Testis (tissue), 2 donors: ENCODE results near the gene SMYD3.

ENCODE experiments used
- POLR2A ChIP-seq: fragments of 450-650 bp; IDR thresholded peaks from one replicate; pipeline ENCODE4 v1.6.1; 2017; ENCODE audit warnings: antibody characterized with exemption, mild to moderate bottlenecking, moderate library complexity
- TF ChIP-seq, protein P1 (sequence below), 3 experiments: fragments of 450-650 bp in 2 of 3; fragments of 200-600 bp in 1 of 3; sonication (generic) in 1 of 3; IDR thresholded peaks; one replicate each; pipeline ENCODE4 v1.5.1; 2016 to 2019; ENCODE audit warnings: antibody characterized with exemption in 3 of 3, mild to moderate bottlenecking in 2 of 3, moderate library complexity in 1 of 3

DNA sequence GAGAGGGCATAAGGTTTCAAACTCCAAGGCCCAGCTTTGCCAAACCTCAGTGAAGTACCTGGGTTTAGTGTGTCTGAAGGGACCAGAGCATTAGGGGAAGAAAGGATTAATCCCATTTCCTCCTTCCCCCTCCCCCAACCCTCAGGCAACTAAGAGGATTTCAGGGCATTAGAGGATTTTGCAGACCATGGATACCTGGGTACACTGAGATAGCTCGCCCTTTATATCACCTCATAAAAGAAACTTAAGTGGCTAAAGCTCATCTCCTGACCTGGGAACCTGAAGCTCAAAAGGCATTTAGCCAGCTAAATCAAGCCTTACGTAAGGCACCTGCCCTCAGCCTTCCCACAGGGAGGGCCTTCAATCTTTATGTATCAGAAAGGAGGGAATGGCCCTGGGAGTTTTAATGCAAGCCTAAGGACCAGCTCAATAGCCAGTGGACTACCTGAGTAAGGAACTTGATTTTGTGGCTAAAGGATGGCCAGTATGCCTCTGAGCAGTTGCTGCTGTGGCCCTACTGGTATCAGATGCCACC is 26.4 kb upstream of the SMYD3 start:
- TF ChIP-seq, protein P1, sequence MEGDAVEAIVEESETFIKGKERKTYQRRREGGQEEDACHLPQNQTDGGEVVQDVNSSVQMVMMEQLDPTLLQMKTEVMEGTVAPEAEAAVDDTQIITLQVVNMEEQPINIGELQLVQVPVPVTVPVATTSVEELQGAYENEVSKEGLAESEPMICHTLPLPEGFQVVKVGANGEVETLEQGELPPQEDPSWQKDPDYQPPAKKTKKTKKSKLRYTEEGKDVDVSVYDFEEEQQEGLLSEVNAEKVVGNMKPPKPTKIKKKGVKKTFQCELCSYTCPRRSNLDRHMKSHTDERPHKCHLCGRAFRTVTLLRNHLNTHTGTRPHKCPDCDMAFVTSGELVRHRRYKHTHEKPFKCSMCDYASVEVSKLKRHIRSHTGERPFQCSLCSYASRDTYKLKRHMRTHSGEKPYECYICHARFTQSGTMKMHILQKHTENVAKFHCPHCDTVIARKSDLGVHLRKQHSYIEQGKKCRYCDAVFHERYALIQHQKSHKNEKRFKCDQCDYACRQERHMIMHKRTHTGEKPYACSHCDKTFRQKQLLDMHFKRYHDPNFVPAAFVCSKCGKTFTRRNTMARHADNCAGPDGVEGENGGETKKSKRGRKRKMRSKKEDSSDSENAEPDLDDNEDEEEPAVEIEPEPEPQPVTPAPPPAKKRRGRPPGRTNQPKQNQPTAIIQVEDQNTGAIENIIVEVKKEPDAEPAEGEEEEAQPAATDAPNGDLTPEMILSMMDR (IDR thresholded peaks at IDR 0.05) = no peak
- no peak for TF ChIP-seq POLR2A
